ENCODE results near the gene MMP20.

MMP20 gene

DNA sequence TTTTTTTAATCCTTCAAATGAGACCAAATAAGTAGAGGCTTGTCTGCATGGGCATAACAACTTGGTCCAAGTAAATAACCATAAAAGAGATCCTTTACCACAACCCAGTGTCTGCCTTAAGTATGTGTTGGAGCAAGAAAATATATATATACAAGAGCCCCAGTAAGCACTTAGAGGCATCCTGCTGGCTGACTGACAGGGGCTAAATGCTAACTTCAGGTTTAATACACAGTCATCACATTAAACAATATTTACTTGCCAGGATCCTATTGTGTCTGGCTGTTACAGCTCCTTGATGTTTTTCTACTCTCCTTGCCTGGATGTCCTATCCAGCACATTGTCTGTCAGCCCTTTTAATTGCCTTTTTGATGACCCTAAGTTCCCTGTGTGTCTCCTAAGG, 37.5 kb upstream of the MMP20 start:
- no peak overlapping the region for H2AFZ ChIP-seq (ENCODE audit: low read length)
- H3K9ac ChIP-seq (ENCODE audit: low read depth, low read length, poor library complexity) = no peak overlapping the region
- no peak for DNase-seq (ENCODE audit: low spot score)
- no peaks in the 10 kb centered on the region for H3K9me3 ChIP-seq (replicated peaks in 1 of 2; ENCODE audit: control insufficient read depth in 2 of 2, insufficient read depth in 1 of 2, low read depth in 1 of 2, low read length in 2 of 2)
- no peak overlapping the region for H2BK12ac ChIP-seq (ENCODE audit: low read length)
- H3K36me3 ChIP-seq (replicated peaks in 1 of 2; ENCODE audit: control insufficient read depth in 2 of 2, insufficient read depth in 2 of 2, low read length in 2 of 2) = no peaks in the 10 kb centered on the region
- no peak overlapping the region for H3K4me2 ChIP-seq (ENCODE audit: insufficient read depth, low read length, poor library complexity, severe bottlenecking)
- H2BK5ac ChIP-seq (ENCODE audit: low read length) = no peak overlapping the region
- no peak overlapping the region for H3K4ac ChIP-seq (ENCODE audit: low read length)
- no peak overlapping the region for H3K27ac ChIP-seq (replicated peaks; ENCODE audit: low read length)
- no peak overlapping the region for H3K23ac ChIP-seq (ENCODE audit: low read depth, low read length, poor library complexity)
- H3K4me3 ChIP-seq (ENCODE audit: low read length in 2 of 2) = no peak overlapping the region
- no peak overlapping the region for H3K18ac ChIP-seq (ENCODE audit: low read length)
- peaks cover 0 to 5% of the 10 kb centered on the region in 2 donors for H3K4me1 ChIP-seq (ENCODE audit: control insufficient read depth in 2 of 2, insufficient read depth in 1 of 2, low read depth in 1 of 2, low read length in 2 of 2)
- H3K27me3 ChIP-seq (ENCODE audit: control insufficient read depth in 3 of 3, insufficient read depth in 3 of 3, low read depth in 1 of 3, low read length in 3 of 3) = no peaks in the 10 kb centered on the region
- H2BK120ac ChIP-seq (ENCODE audit: low read depth, low read length) = no peak overlapping the region
- H4K91ac ChIP-seq (ENCODE audit: low read depth, low read length, poor library complexity) = no peak overlapping the region
- H3K79me1 ChIP-seq (ENCODE audit: low read depth, low read length) = no peaks in the 10 kb centered on the region
- no peak overlapping the region for H3K14ac ChIP-seq (ENCODE audit: low read length)
- H2AK5ac ChIP-seq (ENCODE audit: low read depth, low read length) = no peak overlapping the region
- H2BK15ac ChIP-seq (ENCODE audit: low read length) = no peak overlapping the region
- no peak overlapping the region for H4K8ac ChIP-seq (ENCODE audit: low read depth, low read length)

- Histone ChIP-seq H3K36me3 (replicated peaks in 1 of 2; ENCODE audit: control insufficient read depth in 2 of 2, insufficient read depth in 2 of 2, low read length in 2 of 2) (no peaks in the 10 kb centered on the region), H2AFZ (ENCODE audit: low read length) (no peak overlapping the region), H2BK5ac (ENCODE audit: low read length) (no peak overlapping the region), H2BK12ac (ENCODE audit: low read length) (no peak overlapping the region), H3K4me2 (ENCODE audit: insufficient read depth, low read length, poor library complexity, severe bottlenecking) (no peak overlapping the region), H3K14ac (ENCODE audit: low read length) (no peak overlapping the region), H3K9me3 (replicated peaks in 1 of 2; ENCODE audit: control insufficient read depth in 2 of 2, insufficient read depth in 1 of 2, low read depth in 1 of 2, low read length in 2 of 2) (no peaks in the 10 kb centered on the region), H3K18ac (ENCODE audit: low read length) (no peak overlapping the region), H3K4ac (ENCODE audit: low read length) (no peak overlapping the region), H2AK5ac (ENCODE audit: low read depth, low read length) (no peak overlapping the region), H3K9ac (ENCODE audit: low read depth, low read length, poor library complexity) (no peak overlapping the region), H3K79me1 (ENCODE audit: low read depth, low read length) (no peaks in the 10 kb centered on the region), H4K8ac (ENCODE audit: low read depth, low read length) (no peak overlapping the region), H3K4me1 (ENCODE audit: control insufficient read depth in 2 of 2, insufficient read depth in 1 of 2, low read depth in 1 of 2, low read length in 2 of 2) (peaks cover 0 to 5% of the 10 kb centered on the region in 2 donors), H2BK120ac (ENCODE audit: low read depth, low read length) (no peak overlapping the region), H3K27ac (replicated peaks; ENCODE audit: low read length) (no peak overlapping the region), H3K23ac (ENCODE audit: low read depth, low read length, poor library complexity) (no peak overlapping the region), H3K27me3 (ENCODE audit: control insufficient read depth in 3 of 3, insufficient read depth in 3 of 3, low read depth in 1 of 3, low read length in 3 of 3) (no peaks in the 10 kb centered on the region), H3K4me3 (ENCODE audit: low read length in 2 of 2) (no peak overlapping the region), H4K91ac (ENCODE audit: low read depth, low read length, poor library complexity) (no peak overlapping the region), H2BK15ac (ENCODE audit: low read length) (no peak overlapping the region)
- no CpG with 5 or more reads among the region's 4 CpGs for WGBS, 2 donors (ENCODE audit: extremely low coverage in 2 of 2, insufficient read length in 2 of 2, insufficient replicate concordance in 1 of 2)
- no peak for DNase-seq (ENCODE audit: low spot score)
These were observed 35.9 kb upstream of the MMP20 start for GRCh38 chr11:102661040-102661439.

- Histone ChIP-seq H3K4me2 (ENCODE audit: insufficient read depth, low read length, poor library complexity, severe bottlenecking) (no peak overlapping the region), H4K8ac (ENCODE audit: low read depth, low read length) (no peak overlapping the region), H2BK15ac (ENCODE audit: low read length) (no peak overlapping the region), H3K4me3 (ENCODE audit: low read length in 2 of 2) (no peak overlapping the region), H3K27ac (replicated peaks; ENCODE audit: low read length) (no peak overlapping the region), H2BK120ac (ENCODE audit: low read depth, low read length) (no peak overlapping the region), H4K91ac (ENCODE audit: low read depth, low read length, poor library complexity) (no peak overlapping the region), H2BK12ac (ENCODE audit: low read length) (no peak overlapping the region), H2AFZ (ENCODE audit: low read length) (no peak overlapping the region), H3K36me3 (replicated peaks in 1 of 2; ENCODE audit: control insufficient read depth in 2 of 2, insufficient read depth in 2 of 2, low read length in 2 of 2) (no peaks in the 10 kb centered on the region), H3K4me1 (ENCODE audit: control insufficient read depth in 2 of 2, insufficient read depth in 1 of 2, low read depth in 1 of 2, low read length in 2 of 2) (peaks cover 0 to 2% of the 10 kb centered on the region in 2 donors), H2BK5ac (ENCODE audit: low read length) (no peak overlapping the region), H3K18ac (ENCODE audit: low read length) (no peak overlapping the region), H2AK5ac (ENCODE audit: low read depth, low read length) (no peak overlapping the region), H3K9me3 (replicated peaks in 1 of 2; ENCODE audit: control insufficient read depth in 2 of 2, insufficient read depth in 1 of 2, low read depth in 1 of 2, low read length in 2 of 2) (peaks cover 0 to 4% of the 10 kb centered on the region in 2 donors), H3K14ac (ENCODE audit: low read length) (no peak overlapping the region), H3K9ac (ENCODE audit: low read depth, low read length, poor library complexity) (no peak overlapping the region), H3K79me1 (ENCODE audit: low read depth, low read length) (no peaks in the 10 kb centered on the region), H3K27me3 (ENCODE audit: control insufficient read depth in 3 of 3, insufficient read depth in 3 of 3, low read depth in 1 of 3, low read length in 3 of 3) (no peaks in the 10 kb centered on the region), H3K23ac (ENCODE audit: low read depth, low read length, poor library complexity) (no peak overlapping the region), H3K4ac (ENCODE audit: low read length) (no peak overlapping the region)
- no CpG with 5 or more reads among the region's 1 CpG for WGBS, 2 donors (ENCODE audit: extremely low coverage in 2 of 2, insufficient read length in 2 of 2, insufficient replicate concordance in 1 of 2)
- no peak for DNase-seq (ENCODE audit: low spot score)
These were observed 31.4 kb upstream of the MMP20 start for GRCh38 chr11:102656528-102656927.

DNA sequence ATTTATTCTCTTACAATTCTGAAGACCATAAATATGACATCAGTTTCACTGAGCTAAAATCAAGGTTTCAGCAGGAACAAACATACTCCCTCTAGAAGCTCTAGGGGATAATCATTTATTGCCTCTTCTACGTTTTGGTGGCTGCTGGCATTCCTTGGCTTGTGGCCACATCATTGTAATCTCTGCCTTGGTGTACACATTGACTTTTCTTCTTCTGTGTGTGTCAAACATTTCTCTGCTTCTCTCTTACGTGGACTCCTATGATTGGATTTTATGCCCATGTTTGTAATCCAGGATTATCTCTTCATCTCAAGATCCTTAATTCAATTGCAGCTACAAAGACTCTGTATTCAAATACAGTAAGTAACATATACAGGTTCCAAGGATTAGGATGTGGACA, 30.4 kb upstream of the MMP20 start:
- H2AK5ac ChIP-seq (ENCODE audit: low read depth, low read length) = no peak overlapping the region
- H2BK120ac ChIP-seq (ENCODE audit: low read depth, low read length) = no peak overlapping the region
- H3K14ac ChIP-seq (ENCODE audit: low read length) = no peak overlapping the region
- no peaks in the 10 kb centered on the region for H3K27me3 ChIP-seq (ENCODE audit: control insufficient read depth in 3 of 3, insufficient read depth in 3 of 3, low read depth in 1 of 3, low read length in 3 of 3)
- H2BK5ac ChIP-seq (ENCODE audit: low read length) = no peak overlapping the region
- H3K9ac ChIP-seq (ENCODE audit: low read depth, low read length, poor library complexity) = no peak overlapping the region
- no peak overlapping the region for H2BK15ac ChIP-seq (ENCODE audit: low read length)
- no peak overlapping the region for H3K18ac ChIP-seq (ENCODE audit: low read length)
- no peaks in the 10 kb centered on the region for H3K79me1 ChIP-seq (ENCODE audit: low read depth, low read length)
- no peak overlapping the region for H3K4me2 ChIP-seq (ENCODE audit: insufficient read depth, low read length, poor library complexity, severe bottlenecking)
- H3K23ac ChIP-seq (ENCODE audit: low read depth, low read length, poor library complexity) = no peak overlapping the region
- no peak overlapping the region for H4K8ac ChIP-seq (ENCODE audit: low read depth, low read length)
- DNase-seq (ENCODE audit: low spot score) = no peak
- no peak overlapping the region for H3K27ac ChIP-seq (replicated peaks; ENCODE audit: low read length)
- H3K4me1 ChIP-seq (ENCODE audit: control insufficient read depth in 2 of 2, insufficient read depth in 1 of 2, low read depth in 1 of 2, low read length in 2 of 2) = peaks cover 0 to 2% of the 10 kb centered on the region in 2 donors
- no peak overlapping the region for H2AFZ ChIP-seq (ENCODE audit: low read length)
- no peaks in the 10 kb centered on the region for H3K36me3 ChIP-seq (replicated peaks in 1 of 2; ENCODE audit: control insufficient read depth in 2 of 2, insufficient read depth in 2 of 2, low read length in 2 of 2)
- H3K4ac ChIP-seq (ENCODE audit: low read length) = no peak overlapping the region
- H3K9me3 ChIP-seq (replicated peaks in 1 of 2; ENCODE audit: control insufficient read depth in 2 of 2, insufficient read depth in 1 of 2, low read depth in 1 of 2, low read length in 2 of 2) = peaks cover 0 to 4% of the 10 kb centered on the region in 2 donors
- H4K91ac ChIP-seq (ENCODE audit: low read depth, low read length, poor library complexity) = no peak overlapping the region
- no peak overlapping the region for H2BK12ac ChIP-seq (ENCODE audit: low read length)
- no peak overlapping the region for H3K4me3 ChIP-seq (ENCODE audit: low read length in 2 of 2)
- WGBS, 2 donors (ENCODE audit: extremely low coverage in 2 of 2, insufficient read length in 2 of 2, insufficient replicate concordance in 1 of 2) = no CpG with 5 or more reads among the region's 2 CpGs
